Suprapubic skin (tissue), 4 donors: ENCODE results near the gene EML2.

Experiments used
- CTCF ChIP-seq, 2 donors: fragments of 200-600 bp in 1 of 2; fragments of 450-650 bp in 1 of 2; sonication (generic) in 1 of 2; IDR thresholded peaks; one replicate each; pipeline ENCODE4 v1.5.1; 2016 to 2019; ENCODE audit warnings: antibody characterized with exemption in 2 of 2, mild to moderate bottlenecking in 1 of 2, moderate library complexity in 1 of 2
- EP300 ChIP-seq: sonication (generic); formaldehyde crosslinking; IDR thresholded peaks from one replicate; pipeline ENCODE4 v1.6.1; 2017; ENCODE audit warnings: antibody characterized with exemption
- POLR2A ChIP-seq, 2 donors: fragments of 450-650 bp; IDR thresholded peaks; one replicate each; pipeline ENCODE4 v1.6.1; 2017; ENCODE audit warnings: antibody characterized with exemption in 2 of 2, mild to moderate bottlenecking in 2 of 2, moderate library complexity in 2 of 2
- POLR2AphosphoS5 ChIP-seq, 3 donors: sonication (generic); formaldehyde crosslinking; IDR thresholded peaks; one replicate each; pipeline ENCODE4 v1.6.1; 2017; ENCODE audit warnings: antibody characterized with exemption in 3 of 3

GRCh38 chr19:45636275-45636674 lies 2.9 kb downstream of the EML2 start:
- TF ChIP-seq CTCF (IDR thresholded peaks at IDR 0.05) (no peak), POLR2AphosphoS5 (IDR thresholded peaks at IDR 0.05) (no peak), EP300 (no peak), POLR2A (IDR thresholded peaks at IDR 0.05) (no peak)
